HepG2 (cell line): ENCODE data around the gene KRTAP4-7.
"Not testable (repeated sequence)": the region's sequence is repeated elsewhere in the genome, so short reads cannot be mapped to it uniquely, and the experiment has no call there.

Source experiments
- SRSF4 ChIP-seq: fragments of 200-400 bp; formaldehyde crosslinking; IDR thresholded peaks from one replicate; pipeline ENCODE4 v1.6.1; 2018; ENCODE audit warnings: mild to moderate bottlenecking, low read depth, low read length, moderate library complexity; ENCODE audit not compliant: poor library complexity, severe bottlenecking
- ZNF335 ChIP-seq: sonication (generic); formaldehyde crosslinking; IDR thresholded peaks from 2 replicates; pipeline ENCODE4 v1.4.0; 2020; ENCODE audit warnings: missing genetic modification reagents
- ZNF382 ChIP-seq: sonication (generic); formaldehyde crosslinking; IDR thresholded peaks from 2 replicates; pipeline ENCODE4 v1.5.0; 2020; ENCODE audit warnings: missing genetic modification reagents, mild to moderate bottlenecking, borderline replicate concordance
- TF ChIP-seq, protein P1 (sequence below), 2 experiments: IDR thresholded peaks; 2 replicates each; pipeline ENCODE4 v1.6.1; 2011 to 2012; ENCODE audit warnings: low read length in 2 of 2, borderline replicate concordance in 1 of 2, low read depth in 1 of 2, mild to moderate bottlenecking in 1 of 2, moderate library complexity in 1 of 2

DNA sequence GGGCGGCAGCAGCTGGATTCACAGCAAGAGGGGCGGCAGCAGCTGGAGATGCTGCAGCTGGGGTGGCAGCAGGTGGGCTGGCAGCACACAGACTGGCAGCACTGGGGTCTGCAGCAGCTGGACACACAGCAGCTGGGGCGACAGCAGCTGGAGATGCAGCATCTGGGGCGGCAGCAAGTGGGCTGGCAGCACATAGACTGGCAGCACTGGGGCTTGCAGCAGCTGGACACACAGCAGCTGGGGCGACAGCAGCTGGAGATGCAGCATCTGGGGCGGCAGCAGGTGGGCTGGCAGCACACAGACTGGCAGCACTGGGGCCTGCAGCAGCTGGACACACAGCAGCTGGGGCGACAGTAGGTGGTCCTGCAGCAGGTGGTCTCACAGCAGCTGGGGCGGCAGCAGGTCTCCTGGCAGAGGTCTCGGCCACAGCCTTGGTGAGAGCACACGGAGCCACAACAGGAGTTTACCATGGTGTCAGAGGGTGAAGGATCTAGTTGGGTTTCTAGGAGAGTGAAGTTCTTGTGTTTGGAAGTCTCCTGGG lies 34.0 kb downstream of the KRTAP4-7 start, which contains the start of gene KRTAP4-11:
- TF ChIP-seq, protein P1, sequence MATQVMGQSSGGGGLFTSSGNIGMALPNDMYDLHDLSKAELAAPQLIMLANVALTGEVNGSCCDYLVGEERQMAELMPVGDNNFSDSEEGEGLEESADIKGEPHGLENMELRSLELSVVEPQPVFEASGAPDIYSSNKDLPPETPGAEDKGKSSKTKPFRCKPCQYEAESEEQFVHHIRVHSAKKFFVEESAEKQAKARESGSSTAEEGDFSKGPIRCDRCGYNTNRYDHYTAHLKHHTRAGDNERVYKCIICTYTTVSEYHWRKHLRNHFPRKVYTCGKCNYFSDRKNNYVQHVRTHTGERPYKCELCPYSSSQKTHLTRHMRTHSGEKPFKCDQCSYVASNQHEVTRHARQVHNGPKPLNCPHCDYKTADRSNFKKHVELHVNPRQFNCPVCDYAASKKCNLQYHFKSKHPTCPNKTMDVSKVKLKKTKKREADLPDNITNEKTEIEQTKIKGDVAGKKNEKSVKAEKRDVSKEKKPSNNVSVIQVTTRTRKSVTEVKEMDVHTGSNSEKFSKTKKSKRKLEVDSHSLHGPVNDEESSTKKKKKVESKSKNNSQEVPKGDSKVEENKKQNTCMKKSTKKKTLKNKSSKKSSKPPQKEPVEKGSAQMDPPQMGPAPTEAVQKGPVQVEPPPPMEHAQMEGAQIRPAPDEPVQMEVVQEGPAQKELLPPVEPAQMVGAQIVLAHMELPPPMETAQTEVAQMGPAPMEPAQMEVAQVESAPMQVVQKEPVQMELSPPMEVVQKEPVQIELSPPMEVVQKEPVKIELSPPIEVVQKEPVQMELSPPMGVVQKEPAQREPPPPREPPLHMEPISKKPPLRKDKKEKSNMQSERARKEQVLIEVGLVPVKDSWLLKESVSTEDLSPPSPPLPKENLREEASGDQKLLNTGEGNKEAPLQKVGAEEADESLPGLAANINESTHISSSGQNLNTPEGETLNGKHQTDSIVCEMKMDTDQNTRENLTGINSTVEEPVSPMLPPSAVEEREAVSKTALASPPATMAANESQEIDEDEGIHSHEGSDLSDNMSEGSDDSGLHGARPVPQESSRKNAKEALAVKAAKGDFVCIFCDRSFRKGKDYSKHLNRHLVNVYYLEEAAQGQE (IDR thresholded peaks at IDR 0.05; ENCODE audit: borderline replicate concordance in 1 of 2, low read depth in 1 of 2, low read length in 2 of 2) = not testable (repeated sequence)
- TF ChIP-seq ZNF382 (CRISPR knock-in tag); ZNF335 (CRISPR knock-in tag); SRSF4: not testable (repeated sequence)
